NB4 (cell line): Measurements from ENCODE around the gene AGBL4.

Source experiments
- DNase-seq: peaks from one replicate; pipeline ENCODE4 v3.0.0; 2010; ENCODE audit warnings: low read depth
- H3K4me3 ChIP-seq: one replicate; pipeline ENCODE4 v1.5.1; 2011; ENCODE audit warnings: mild to moderate bottlenecking, low read depth, low read length, moderate library complexity
- CTCF ChIP-seq: IDR thresholded peaks from one replicate; pipeline ENCODE4 v1.5.1; 2012; ENCODE audit warnings: low read depth, low read length
- MAX ChIP-seq: IDR thresholded peaks from 2 replicates; pipeline ENCODE4 v1.6.1; 2011; ENCODE audit warnings: low read depth, low read length
- MYC ChIP-seq: IDR thresholded peaks from 2 replicates; pipeline ENCODE4 v1.6.1; 2011; ENCODE audit warnings: low read depth, low read length
- POLR2A ChIP-seq: IDR thresholded peaks from 2 replicates; pipeline ENCODE4 v1.6.1; 2011; ENCODE audit warnings: mild to moderate bottlenecking; ENCODE audit not compliant: insufficient read length; ENCODE audit errors: extremely low read depth

The AGBL4 gene

GRCh38 chr1:49208712-49209111, 815.0 kb downstream of the AGBL4 start:
- no peak overlapping the region for H3K4me3 ChIP-seq
- TF ChIP-seq MYC (no peak), MAX (no peak)

GRCh38 chr1:49204720-49205119, 819.0 kb downstream of the AGBL4 start:
- no peak overlapping the region for H3K4me3 ChIP-seq
- no peak for DNase-seq
- TF ChIP-seq POLR2A (no peak), CTCF (no peak), MAX (no peak), MYC (no peak)

More at GRCh38 chr1:49208712-49209111, 815.0 kb downstream of the AGBL4 start:
- DNase-seq = no peak

- no peak overlapping the region for H3K4me3 ChIP-seq
- TF ChIP-seq MYC = no peak
- DNase-seq = no peak
These were observed 823.0 kb downstream of the AGBL4 start for GRCh38 chr1:49200738-49201137.

DNA sequence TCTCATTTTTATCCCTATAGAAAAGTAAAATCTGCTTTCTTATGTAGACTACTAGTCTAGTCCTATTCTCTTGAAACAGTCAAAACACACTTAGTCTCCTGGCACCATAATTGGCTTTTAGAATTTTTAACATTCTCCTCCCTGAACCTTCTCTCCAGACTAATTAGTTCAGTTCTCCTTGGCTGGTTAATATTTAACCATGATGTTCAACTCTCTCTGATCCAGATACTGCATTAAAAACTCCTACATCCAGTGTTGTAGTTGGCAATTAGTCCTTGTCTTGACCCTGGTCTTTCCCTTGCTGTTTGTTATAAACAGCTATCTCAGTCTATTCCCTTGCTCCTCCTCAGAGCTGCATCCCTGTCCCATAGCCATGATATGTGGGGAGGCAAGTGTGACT, 824.2 kb downstream of the AGBL4 start:
- TF ChIP-seq MAX = no peak
- TF ChIP-seq POLR2A = no peak
- no peak for TF ChIP-seq CTCF
- TF ChIP-seq MYC = no peak
- H3K4me3 ChIP-seq = no peak overlapping the region
- no peak for DNase-seq

- TF ChIP-seq CTCF = no peak
- TF ChIP-seq MAX = no peak
- TF ChIP-seq POLR2A = no peak
- no peak for TF ChIP-seq MYC
- no peak overlapping the region for H3K4me3 ChIP-seq
- DNase-seq = no peak
These were observed 826.7 kb downstream of the AGBL4 start for GRCh38 chr1:49197081-49197480.

DNA sequence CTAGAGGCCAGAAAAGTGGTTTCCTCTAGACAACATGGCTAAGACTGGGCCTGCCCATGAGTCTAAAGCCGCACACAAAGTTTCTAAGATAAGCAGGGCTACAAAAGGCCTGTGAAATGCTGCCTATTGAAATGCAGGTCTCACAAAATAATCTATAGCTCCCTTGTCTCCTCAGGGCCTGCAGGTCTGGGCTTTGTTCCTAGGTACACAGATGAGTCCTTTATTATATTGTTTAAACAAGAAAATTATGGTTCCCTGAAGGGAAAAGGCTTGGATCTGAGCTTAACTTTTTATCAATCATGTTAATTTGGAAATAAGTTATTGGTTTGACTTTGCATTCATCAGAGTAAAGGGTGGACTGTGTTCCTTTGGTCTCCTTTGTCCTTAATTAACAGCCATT, 833.6 kb downstream of the AGBL4 start:
- no peak for DNase-seq
- no peak overlapping the region for H3K4me3 ChIP-seq
- TF ChIP-seq POLR2A = no peak
- no peak for TF ChIP-seq MYC

- H3K4me3 ChIP-seq = no peak overlapping the region
- DNase-seq = no peak
- TF ChIP-seq CTCF (no peak), MAX (no peak), MYC (no peak), POLR2A (no peak)
These were observed 836.7 kb downstream of the AGBL4 start for GRCh38 chr1:49187056-49187455.
